GM23338 (cell line): ENCODE data around the gene SIK2. TPM values are rescaled to one million over a fixed set of nuclear protein-coding genes. Genes with fewer than 3 reads are reported as not detected.

ENCODE experiments used
- ATAC-seq: fragments of 200-7000 bp; cut with Tn5 transposase; 3 replicates; pipeline ENCODE4 v1.9.1; 2020
- DNase-seq: peaks from one replicate; pipeline ENCODE4 v3.0.0-alpha.2; 2015; ENCODE audit warnings: low spot score
- H2AFZ ChIP-seq: fragments of 200-600 bp; sonication (generic); 2 replicates; pipeline ENCODE4 v1.8.0; 2016; ENCODE audit warnings: antibody characterized with exemption, mild to moderate bottlenecking, moderate library complexity
- H3F3A ChIP-seq: fragments of 200-600 bp; sonication (generic); replicated peaks from 2 replicates; pipeline ENCODE4 v1.8.0; 2017; ENCODE audit warnings: antibody characterized with exemption, mixed run types, low read depth
- H3K27ac ChIP-seq: fragments of 200-600 bp; sonication (generic); 2 replicates; pipeline ENCODE4 v1.6.1; 2016; ENCODE audit warnings: low read depth
- H3K27me3 ChIP-seq: fragments of 200-600 bp; sonication (generic); 2 replicates; pipeline ENCODE4 v1.8.0; 2016; ENCODE audit warnings: mild to moderate bottlenecking, mixed run types, moderate library complexity; ENCODE audit not compliant: insufficient read depth
- H3K36me3 ChIP-seq: fragments of 200-600 bp; sonication (generic); 2 replicates; pipeline ENCODE4 v1.8.0; 2016; ENCODE audit warnings: mild to moderate bottlenecking; ENCODE audit not compliant: insufficient read depth
- H3K4me1 ChIP-seq: fragments of 200-600 bp; sonication (generic); 2 replicates; pipeline ENCODE4 v1.8.0; 2016; ENCODE audit warnings: mild to moderate bottlenecking, moderate library complexity; ENCODE audit not compliant: insufficient read depth
- H3K4me2 ChIP-seq: fragments of 200-600 bp; sonication (generic); 2 replicates; pipeline ENCODE4 v1.7.1; 2017; ENCODE audit warnings: mixed run types
- H3K4me3 ChIP-seq: fragments of 200-600 bp; sonication (generic); 2 replicates; pipeline ENCODE4 v1.6.1; 2016; ENCODE audit warnings: mixed run types
- H3K79me2 ChIP-seq: fragments of 200-600 bp; sonication (generic); replicated peaks from 2 replicates; pipeline ENCODE4 v1.8.0; 2017; ENCODE audit warnings: mild to moderate bottlenecking; ENCODE audit not compliant: insufficient read depth
- H3K9me2 ChIP-seq: fragments of 200-600 bp; sonication (generic); 2 replicates; pipeline ENCODE4 v1.8.0; 2017; ENCODE audit not compliant: insufficient read depth
- H4K20me1 ChIP-seq: fragments of 200-600 bp; sonication (generic); replicated peaks from 2 replicates; pipeline ENCODE4 v1.8.0; 2017; ENCODE audit warnings: mild to moderate bottlenecking; ENCODE audit not compliant: insufficient read depth
- H3K27ac Mint-ChIP-seq: 2 replicates; pipeline ENCODE4 v1.8.0; 2020; ENCODE audit warnings: inconsistent platforms, mild to moderate bottlenecking, moderate library complexity, mixed read lengths
- H3K27me3 Mint-ChIP-seq: 3 replicates; pipeline ENCODE4 v1.8.0; 2022; ENCODE audit warnings: low read depth, mild to moderate bottlenecking, moderate library complexity, mixed read lengths, inconsistent platforms; ENCODE audit not compliant: insufficient read depth, poor library complexity
- H3K36me3 Mint-ChIP-seq: 3 replicates; pipeline ENCODE4 v1.8.0; 2021; ENCODE audit warnings: low read depth, mild to moderate bottlenecking, inconsistent platforms, moderate library complexity, mixed read lengths
- H3K4me1 Mint-ChIP-seq: 3 replicates; pipeline ENCODE4 v1.8.0; 2020; ENCODE audit warnings: mild to moderate bottlenecking, inconsistent platforms, mixed read lengths
- H3K4me3 Mint-ChIP-seq: 3 replicates; pipeline ENCODE4 v1.8.0; 2021; ENCODE audit warnings: moderate library complexity, mild to moderate bottlenecking, inconsistent platforms, mixed read lengths
- H3K9me3 Mint-ChIP-seq: 3 replicates; pipeline ENCODE4 v1.8.0; 2020; ENCODE audit warnings: moderate library complexity, mild to moderate bottlenecking, inconsistent platforms, mixed read lengths
- CREB1 ChIP-seq: fragments of 250-450 bp; sonication (Bioruptor Pico); IDR thresholded peaks from 2 replicates; pipeline ENCODE4 v1.5.0; 2020; ENCODE audit warnings: low read depth, mild to moderate bottlenecking, moderate library complexity
- ETS1 ChIP-seq: IDR thresholded peaks from 2 replicates; pipeline ENCODE4 v1.6.1; 2016; ENCODE audit warnings: antibody characterized with exemption
- EZH2 ChIP-seq: fragments of 200-600 bp; sonication (generic); IDR thresholded peaks from one replicate; pipeline ENCODE4 v1.8.0; 2017; ENCODE audit warnings: antibody characterized with exemption, mild to moderate bottlenecking, low read depth; ENCODE audit not compliant: unreplicated experiment
- EZH2phosphoT487 ChIP-seq: fragments of 200-600 bp; sonication (generic); IDR thresholded peaks from one replicate; pipeline ENCODE4 v1.8.1; 2018; ENCODE audit warnings: antibody characterized with exemption; ENCODE audit not compliant: unreplicated experiment
- JUNB ChIP-seq: IDR thresholded peaks from one replicate; pipeline ENCODE4 v1.6.1; 2016; ENCODE audit warnings: antibody characterized with exemption; ENCODE audit not compliant: unreplicated experiment
- NANOG ChIP-seq: IDR thresholded peaks from 2 replicates; pipeline ENCODE4 v1.6.1; 2016; ENCODE audit warnings: antibody characterized with exemption, borderline replicate concordance
- POLR2AphosphoS5 ChIP-seq: IDR thresholded peaks from 2 replicates; pipeline ENCODE4 v1.6.1; 2016; ENCODE audit warnings: antibody characterized with exemption, low read depth
- REST ChIP-seq: IDR thresholded peaks from one replicate; pipeline ENCODE4 v1.6.1; 2018; ENCODE audit warnings: antibody characterized with exemption; ENCODE audit not compliant: unreplicated experiment
- STAT1 ChIP-seq: IDR thresholded peaks from one replicate; pipeline ENCODE4 v1.6.1; 2016; ENCODE audit warnings: antibody characterized with exemption; ENCODE audit not compliant: unreplicated experiment
- ZNF114 ChIP-seq: fragments of 250-450 bp; sonication (Bioruptor Pico); IDR thresholded peaks from 2 replicates; pipeline ENCODE4 v1.5.0; 2020; ENCODE audit warnings: mild to moderate bottlenecking, moderate library complexity
- ZNF331 ChIP-seq: fragments of 250-450 bp; sonication (Bioruptor Pico); IDR thresholded peaks from 2 replicates; pipeline ENCODE4 v1.5.0; 2020; ENCODE audit warnings: low read depth, mild to moderate bottlenecking, moderate library complexity
- ZNF462 ChIP-seq: fragments of 250-450 bp; sonication (Bioruptor Pico); IDR thresholded peaks from 2 replicates; pipeline ENCODE4 v1.5.0; 2020; ENCODE audit warnings: mild to moderate bottlenecking, moderate library complexity
- polyA plus RNA-seq: library from polyadenylated mRNA; unstranded; fragments of >200 nt; fragmentation: Nextera tagmentation; extraction: Ambion mirVana; gene quantifications from 2 replicates; pipeline ENCODE4 v1.2.1, GENCODE V29; 2016
- total RNA-seq: library from RNA; depleted of rRNA; stranded (reverse); fragments of >200 nt; shearing (Covaris generic); gene quantifications from 2 replicates; pipeline ENCODE4 v1.2.3, GENCODE V29; 2014
- TF ChIP-seq, protein P1 (sequence below), 2 experiments: fragments of 200-600 bp in 1 of 2; sonication (generic) in 1 of 2; conservative IDR thresholded peaks; 2 replicates each; pipeline versions ENCODE4 v1.5.1 to v1.6.1; 2016 to 2017; ENCODE audit warnings: antibody characterized with exemption in 2 of 2, low read depth in 2 of 2, mild to moderate bottlenecking in 2 of 2, moderate library complexity in 1 of 2

SIK2 gene
- total and polyA plus RNA-seq, 2 experiments from 2014 or later: 2.3 to 6.7 TPM

GRCh38 chr11:111688013-111688412 lies 85.8 kb downstream of the SIK2 start:
- Histone ChIP-seq H3K36me3 (no peaks in the 10 kb centered on the region), H3K9me2 (no peaks in the 10 kb centered on the region), H4K20me1 (no peaks in the 10 kb centered on the region), H3K4me2 (no peak overlapping the region), H3K4me3 (no peak overlapping the region), H3K27ac (no peak overlapping the region), H3K4me1 (no peaks in the 10 kb centered on the region), H3F3A (no peaks in the 10 kb centered on the region), H3K79me2 (no peaks in the 10 kb centered on the region), H2AFZ (no peak overlapping the region), H3K27me3 (no peaks in the 10 kb centered on the region)
- H3K4me3 Mint-ChIP-seq: no peak overlapping the region
- H3K27me3 Mint-ChIP-seq: peaks cover 2% of the 10 kb centered on the region
- H3K27ac Mint-ChIP-seq: no peak overlapping the region
- no peak for ATAC-seq
- no peaks in the 10 kb centered on the region for H3K9me3 Mint-ChIP-seq
- H3K36me3 Mint-ChIP-seq: no peaks in the 10 kb centered on the region
- DNase-seq: no peak
- no peaks in the 10 kb centered on the region for H3K4me1 Mint-ChIP-seq
- TF ChIP-seq REST (no peak), STAT1 (no peak), EZH2 (no peak), ETS1 (no peak), EZH2phosphoT487 (no peak), POLR2AphosphoS5 (no peak), JUNB (no peak), ZNF114 (no peak), ZNF462 (CRISPR knock-in tag) (no peak), ZNF331 (CRISPR knock-in tag) (no peak), CREB1 (CRISPR knock-in tag) (no peak), NANOG (no peak)
- TF ChIP-seq, protein P1, sequence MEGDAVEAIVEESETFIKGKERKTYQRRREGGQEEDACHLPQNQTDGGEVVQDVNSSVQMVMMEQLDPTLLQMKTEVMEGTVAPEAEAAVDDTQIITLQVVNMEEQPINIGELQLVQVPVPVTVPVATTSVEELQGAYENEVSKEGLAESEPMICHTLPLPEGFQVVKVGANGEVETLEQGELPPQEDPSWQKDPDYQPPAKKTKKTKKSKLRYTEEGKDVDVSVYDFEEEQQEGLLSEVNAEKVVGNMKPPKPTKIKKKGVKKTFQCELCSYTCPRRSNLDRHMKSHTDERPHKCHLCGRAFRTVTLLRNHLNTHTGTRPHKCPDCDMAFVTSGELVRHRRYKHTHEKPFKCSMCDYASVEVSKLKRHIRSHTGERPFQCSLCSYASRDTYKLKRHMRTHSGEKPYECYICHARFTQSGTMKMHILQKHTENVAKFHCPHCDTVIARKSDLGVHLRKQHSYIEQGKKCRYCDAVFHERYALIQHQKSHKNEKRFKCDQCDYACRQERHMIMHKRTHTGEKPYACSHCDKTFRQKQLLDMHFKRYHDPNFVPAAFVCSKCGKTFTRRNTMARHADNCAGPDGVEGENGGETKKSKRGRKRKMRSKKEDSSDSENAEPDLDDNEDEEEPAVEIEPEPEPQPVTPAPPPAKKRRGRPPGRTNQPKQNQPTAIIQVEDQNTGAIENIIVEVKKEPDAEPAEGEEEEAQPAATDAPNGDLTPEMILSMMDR (conservative IDR thresholded peaks at IDR 0.05; ENCODE audit: low read depth in 2 of 2): no peak
